Measurements from ENCODE around the gene PGLYRP4.
"Not testable (repeated sequence)": the region's sequence is repeated elsewhere in the genome, so short reads cannot be mapped to it uniquely, and the experiment has no call there.

The PGLYRP4 gene

DNA sequence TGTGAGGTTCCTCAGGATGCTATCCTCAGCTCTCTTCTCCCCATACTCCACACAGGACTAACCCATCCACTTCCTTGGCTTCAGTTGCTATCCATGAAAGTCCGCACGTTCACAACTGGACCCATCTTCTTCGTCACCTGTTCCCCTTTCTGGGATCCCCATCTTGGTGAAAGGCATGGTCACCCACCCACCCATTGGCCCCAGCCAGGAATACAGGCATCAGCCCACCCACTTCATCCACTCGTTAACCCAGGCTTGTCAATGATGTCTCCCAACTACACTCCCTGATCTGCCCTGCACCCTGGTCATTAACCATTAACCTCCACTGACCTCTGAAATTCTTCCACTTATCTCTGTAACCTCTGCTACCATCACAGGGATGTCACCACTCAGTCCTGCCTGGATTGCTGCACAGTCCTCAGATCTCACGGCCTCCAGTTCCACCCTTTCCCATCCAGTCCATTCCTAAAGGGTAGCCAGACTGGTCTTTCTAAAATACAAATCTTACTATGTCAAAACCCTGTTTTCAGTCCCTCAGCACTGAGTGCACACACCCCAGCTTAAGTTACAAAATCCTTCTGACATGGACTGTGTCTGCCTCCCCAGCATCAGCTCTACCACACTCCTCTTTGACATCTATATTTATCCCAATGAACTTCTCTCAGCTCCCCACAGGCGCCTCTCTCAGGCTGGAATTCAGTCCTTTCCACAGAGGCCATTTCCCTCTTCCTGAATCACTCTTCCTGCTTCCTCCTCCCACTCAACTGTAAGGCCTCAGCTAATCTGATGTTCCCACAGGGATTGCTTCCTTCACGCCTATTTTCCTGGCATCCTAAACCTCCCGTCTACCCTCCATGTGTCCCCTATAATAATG is 10.4 kb downstream of the PGLYRP4 start:
- no peak for DNase-seq

DNA sequence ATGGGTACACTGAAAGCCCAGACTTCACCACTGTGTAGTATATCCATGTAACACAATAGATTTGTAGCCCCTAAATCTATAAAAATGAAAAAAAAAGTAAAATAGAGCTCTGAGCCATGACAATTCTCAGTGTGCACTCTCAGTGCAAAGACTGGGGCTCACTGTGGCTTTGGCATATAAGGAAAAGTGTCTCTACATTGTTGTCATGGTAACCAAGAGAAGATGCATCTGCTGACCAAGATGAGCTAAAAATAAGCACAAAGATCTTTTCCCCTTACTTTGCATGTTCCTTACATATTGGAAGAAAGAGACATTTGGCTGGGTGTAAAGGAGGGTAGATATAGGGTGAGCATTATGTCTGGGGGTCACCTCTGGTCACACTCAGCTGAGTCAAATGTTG is 12.0 kb downstream of the PGLYRP4 start:
- no peak for DNase-seq

DNA sequence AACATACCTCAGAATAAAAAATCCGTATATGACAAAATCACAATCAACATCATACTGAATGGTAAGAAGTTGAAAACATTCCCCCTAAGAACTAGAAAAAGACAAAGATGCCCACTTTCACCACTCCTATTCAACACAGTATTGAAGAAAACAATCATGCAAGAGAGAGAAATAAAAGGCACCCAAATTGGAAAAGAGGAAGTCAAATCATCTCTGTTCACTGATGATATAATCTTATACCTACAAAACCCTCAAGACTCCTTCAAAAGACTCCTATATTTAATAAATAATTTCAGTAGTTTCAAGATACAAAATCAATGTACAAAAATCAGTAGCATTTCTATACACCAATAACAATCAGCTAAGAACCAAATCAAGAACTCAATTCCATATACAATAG is 14.7 kb downstream of the PGLYRP4 start:
- DNase-seq, result no peak

DNA sequence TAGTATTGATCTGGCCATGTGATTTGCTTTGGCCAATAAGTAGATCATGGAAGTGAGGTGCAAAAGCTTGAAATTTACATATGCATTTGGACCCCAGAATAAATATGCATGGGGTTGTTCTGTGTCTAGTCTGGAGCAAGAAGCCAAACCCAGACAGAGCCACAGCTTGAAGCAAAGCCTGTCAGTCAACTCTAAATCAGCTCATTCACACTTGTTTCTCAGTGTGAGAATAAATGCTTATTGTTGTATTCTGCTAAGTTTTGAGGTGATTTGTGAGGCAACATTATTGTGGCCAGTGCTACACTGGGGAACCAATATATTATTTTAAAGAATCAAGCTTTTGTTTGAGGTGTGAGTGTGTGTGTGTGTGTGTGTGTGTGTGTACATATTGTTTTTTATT is 23.7 kb downstream of the PGLYRP4 start:
- DNase-seq, result peak in 1 of 2 donors; percentile 44

DNA sequence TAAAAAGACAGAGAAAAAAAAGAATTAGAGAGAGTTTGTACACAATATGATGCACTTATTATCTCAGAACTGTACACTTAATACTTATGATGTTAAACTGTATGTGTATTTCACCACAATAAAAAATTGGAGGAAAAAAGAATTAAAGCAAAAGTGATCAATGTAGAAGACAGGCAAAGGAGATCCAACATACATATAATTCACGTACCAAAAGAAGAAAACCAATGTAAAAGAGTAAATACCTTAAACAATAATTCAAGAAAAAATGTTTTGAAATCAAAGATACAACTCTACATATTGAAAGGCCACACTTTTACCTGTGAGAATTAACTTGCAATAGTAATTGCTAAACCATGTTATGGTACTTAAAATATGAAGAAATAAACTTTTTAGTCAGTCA is 26.1 kb downstream of the PGLYRP4 start:
- no peak for DNase-seq

DNA sequence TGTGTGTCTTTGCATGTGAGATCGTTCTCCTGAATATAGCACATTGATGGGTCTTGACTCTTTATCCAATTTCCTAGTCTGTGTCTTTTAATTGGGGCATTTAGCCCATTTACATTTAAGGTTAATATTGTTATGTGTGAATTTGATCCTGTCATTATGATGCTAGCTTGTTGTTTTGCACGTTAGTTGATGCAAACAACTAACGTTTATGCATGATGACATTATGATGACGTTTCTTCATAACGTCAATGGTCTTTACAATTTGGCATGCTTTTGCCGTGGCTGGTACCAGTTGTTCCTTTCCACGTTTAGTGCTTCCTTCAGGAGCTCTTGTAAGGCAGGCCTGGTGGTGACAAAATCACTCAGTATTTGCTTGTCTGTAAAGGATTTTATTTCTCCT is 30.5 kb downstream of the PGLYRP4 start:
- DNase-seq, result not testable (repeated sequence)

DNA sequence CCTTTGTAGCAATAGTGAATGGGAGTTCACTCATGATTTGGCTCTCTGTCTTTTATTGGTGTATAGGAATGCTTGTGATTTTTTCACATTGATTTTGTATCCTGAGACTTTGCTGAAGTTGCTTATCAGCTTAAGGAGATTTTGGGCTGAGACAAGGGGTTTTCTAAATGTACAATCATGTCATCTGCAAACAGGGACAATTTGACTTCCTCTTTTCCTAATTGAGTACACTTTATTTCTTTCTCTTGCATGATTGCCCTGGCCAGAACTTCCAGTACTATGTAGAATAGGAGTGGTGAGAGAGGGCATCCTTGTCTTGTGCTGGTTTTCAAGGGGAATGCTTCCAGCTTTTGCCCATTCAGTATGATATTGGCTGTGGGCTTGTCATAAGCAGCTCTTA is 32.6 kb downstream of the PGLYRP4 start:
- not testable (repeated sequence) for DNase-seq

DNA sequence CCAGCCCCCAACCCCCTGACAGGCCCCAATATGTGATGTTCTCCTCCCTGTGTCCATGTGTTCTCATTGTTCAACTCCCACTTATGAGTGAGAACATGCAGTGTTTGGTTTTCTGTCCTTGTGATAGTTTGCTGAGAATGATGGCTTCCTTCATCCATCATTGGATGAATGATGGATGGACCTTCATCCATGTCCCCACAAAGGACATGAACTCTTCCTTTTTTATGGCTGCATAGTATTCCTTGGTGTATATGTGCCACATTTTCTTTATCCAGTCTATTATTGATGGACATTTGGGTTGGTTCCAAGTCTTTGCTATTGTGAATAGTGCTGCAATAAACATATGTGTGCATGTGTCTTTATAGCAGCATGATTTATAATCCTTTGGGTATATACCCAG is 34.3 kb downstream of the PGLYRP4 start:
- not testable (repeated sequence) for DNase-seq

DNA sequence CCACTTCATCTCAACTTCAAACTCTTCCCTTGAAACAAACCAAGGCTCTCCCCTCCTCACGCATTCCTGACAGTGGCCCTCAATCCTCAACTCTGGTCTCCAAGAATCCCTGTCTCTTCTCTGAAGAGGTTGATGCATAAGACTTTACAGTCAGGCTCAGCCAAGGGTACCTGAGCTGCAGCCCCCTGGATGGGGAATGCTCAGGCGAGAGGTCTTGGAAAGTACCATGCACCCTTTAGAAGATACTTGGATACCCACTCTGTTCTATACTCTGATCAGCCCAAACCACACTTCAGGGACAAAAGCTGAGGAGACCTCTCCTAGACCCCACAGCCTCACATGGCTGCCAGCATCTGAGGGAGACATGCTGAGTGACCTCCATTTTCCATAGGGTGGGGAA is 35.4 kb downstream of the PGLYRP4 start:
- DNase-seq, result no peak

DNA sequence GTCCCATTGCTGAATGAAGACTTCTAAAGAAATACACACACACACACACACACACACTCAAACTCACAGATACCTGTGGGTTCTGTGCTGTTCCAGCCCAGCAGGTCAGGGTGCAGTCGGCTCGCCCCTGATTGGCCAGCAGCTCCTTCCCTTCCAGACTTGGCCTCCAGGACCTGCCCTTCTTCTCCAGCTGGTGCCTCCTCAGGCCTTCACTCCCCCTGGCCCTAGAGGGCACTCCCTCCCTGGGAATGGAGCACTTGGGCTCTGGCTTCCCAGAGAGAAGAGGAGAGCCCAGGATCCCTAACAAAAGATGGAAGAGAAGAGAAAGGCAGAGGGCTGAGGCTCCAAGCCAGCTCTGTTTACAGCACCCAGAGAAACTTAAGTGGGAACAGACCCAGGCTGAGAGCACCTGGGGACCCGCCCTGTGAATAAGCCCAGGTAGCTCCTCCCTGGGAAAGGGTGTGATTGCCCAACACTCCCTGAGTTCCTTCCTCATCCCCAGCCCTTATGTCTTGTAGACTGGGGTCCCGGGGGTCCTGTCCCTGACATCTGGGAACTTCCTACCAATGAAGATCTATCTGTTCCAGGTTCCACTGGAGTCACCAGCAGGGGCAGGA is 36.0 kb downstream of the PGLYRP4 start, which contains the start of gene PGLYRP3:
TSS of gene PGLYRP3 (minus strand) at position 383 of the 617 bp plus-strand sequence. CDS start 2,287 bp downstream, outside the sequence.
- DNase-seq, result no peak

DNA sequence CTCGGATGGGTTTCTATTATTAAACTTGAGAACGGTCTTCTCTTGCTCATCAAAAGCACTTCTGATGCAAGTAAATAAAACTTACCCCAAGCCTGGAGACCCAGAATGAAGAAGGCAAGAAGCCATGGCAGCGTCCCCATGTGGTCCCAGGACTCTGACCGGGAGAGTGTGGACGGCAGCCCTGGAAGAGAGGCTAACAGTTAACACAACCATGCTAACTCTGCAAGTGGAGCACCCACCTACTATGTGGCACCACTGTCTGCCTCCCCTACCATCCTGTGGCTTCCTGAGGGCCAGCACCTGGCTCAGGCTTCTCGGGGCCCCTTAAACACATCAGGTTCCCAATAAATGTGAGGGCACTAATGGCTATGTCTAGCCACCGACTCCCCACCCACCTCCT is 38.1 kb downstream of the PGLYRP4 start:
- no peak for DNase-seq

DNA sequence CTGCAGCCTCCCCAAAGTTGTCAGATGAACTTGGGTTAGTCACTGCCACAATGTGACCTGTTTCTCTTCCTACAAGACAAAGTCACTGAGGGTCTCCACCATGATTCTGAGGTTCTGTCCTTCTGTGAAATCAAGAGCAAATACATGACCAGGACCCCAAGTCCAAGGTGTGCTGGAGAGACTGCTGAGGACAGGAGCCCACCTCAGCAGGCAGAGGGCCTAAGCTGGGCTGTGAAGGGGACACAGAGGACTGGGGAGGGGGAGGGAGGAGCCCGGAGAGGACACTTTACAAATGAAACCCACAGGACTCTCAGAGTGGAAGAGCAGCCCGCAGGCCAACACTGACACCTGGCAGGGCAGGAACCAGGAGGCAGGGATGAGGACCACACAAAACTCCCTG is 39.2 kb downstream of the PGLYRP4 start:
- no peak for DNase-seq

DNA sequence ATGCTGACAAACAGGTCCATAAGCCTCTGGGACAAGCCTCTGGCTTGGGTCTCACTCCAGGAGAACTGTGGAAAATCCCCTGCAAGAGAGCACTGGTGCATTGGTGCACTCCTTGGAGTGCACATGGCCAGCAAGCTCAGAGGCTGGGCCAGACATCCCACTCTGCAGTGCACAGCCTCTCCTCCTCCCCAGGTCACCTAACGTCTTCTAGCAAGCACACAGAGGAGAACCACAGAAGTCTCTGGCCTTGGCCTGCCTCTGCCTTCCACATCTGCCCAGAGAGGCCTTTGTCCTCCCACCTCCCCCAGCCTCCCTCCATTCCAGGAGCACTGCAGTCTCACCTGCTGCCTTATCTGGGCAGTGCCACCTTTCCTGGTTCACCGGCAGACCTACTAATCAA is 40.1 kb downstream of the PGLYRP4 start:
- no peak for DNase-seq

DNA sequence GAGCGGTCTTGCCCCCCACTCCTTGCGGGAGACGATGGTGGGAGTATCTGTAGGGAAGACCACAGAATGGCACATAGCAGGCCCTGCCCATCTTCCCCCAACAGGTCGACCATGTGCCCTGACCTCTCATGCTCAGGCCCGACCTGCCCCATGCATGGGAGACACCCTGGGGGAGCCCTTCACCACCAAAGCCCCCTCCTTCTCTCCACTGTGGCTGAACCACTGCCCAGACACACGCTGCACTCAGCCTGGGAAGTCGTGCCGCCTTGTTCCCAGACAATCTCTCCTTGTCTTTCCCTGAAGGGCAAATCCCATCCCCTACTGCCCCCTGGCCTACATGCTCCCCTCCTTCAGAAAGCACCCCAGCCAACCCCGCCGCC is 41.4 kb downstream of the PGLYRP4 start:
- no peak for DNase-seq

DNA sequence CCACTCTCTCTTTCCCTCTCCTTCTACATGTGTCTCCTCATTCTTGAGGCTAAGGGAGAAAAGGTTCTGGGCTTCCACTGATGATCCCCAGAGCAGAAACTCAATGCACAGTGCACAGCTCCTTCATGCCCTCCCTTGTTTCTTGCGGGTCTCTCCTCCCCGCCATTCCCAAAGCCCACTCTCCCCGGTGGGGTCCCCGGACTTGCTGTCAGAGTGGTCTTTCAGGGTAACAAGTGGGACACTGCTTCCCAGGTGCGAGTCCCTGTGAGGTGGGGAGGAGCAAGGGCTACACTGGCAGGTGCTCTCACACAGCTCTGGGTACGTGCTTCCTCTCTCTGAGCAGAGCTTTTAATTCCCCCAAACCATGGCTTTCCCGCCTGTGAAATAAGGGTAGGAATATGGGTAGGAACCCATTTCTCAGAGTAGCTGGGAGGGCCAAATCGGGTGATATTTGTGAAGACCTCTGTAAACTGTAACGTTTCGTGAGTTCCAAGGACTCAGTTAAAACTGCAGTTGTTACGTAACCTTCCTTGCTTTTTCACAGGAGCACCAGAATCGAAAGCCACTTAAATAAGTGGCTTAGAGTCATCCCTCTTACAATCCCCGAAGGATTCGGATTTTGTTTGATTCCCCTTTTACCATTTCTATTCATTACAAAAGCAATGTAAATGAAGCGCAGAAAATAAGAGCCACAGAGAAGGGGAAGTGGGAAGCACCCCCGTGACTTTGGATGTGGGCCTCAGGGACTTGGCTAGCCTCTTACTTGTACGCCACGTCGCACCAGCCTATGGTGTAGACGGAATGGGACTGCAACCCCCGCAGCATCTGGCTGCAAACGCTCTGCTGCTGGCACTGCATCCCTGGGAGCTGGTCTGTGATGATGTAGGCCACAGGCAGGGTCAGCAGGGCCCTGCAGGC is 42.1 kb downstream of the PGLYRP4 start:
- DNase-seq, result no peak

DNA sequence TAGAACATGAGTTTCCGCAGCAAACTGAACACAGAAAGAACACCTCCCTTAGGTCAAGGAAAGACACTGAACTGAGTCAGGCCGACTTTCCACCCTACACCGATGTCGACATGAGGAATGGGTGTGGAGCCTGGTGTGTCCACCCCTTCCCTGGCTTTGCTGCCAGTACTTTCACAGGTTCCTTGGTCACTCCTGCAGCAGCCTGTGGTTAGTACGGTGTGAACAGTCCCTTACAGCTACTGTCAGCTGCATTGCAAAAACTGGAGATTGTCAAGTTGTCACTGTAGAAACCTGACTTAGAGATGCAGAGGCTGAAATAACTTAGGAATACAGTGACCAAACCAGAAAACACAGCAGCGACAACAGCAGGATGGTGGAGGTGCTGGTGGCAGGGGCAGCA is 43.0 kb downstream of the PGLYRP4 start:
- no peak for DNase-seq

DNA sequence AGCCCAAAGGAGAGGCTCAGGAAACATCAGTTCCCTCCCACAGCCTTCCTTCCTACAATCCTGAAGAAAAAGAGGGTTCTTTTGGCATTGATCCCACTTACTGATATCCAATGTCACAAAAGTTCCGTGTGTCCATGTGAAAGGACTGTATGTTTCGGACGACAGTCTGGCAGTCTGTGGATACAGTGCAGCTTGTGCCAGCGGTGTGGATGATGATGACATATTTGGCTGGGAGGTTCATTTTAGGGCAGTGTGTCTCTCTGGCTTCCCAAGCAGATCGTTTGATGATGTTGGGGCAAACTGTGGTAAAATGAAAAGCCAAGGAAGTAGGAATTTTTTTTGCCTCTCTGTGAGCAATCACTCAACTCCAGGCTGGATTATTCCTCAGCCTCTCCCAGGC is 46.3 kb downstream of the PGLYRP4 start:
- no peak for DNase-seq

DNA sequence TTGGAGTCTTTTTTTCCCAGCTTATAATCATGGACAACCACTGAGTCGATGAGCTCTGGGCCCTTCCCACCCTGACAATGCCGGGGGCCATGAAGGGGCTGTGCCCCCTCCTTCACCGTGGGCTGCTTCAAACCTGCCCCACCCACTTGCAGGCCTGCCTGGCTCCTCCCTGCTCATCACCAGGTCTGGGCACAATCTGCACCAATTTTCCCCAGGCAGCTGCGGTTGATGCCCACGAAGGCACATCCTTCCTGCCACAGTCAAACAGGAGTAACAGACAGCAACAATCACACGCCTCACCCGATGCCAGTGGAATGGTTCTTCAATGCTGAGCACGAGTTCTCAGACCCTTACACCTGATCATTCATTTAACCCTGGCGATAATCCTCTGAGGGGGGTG is 54.8 kb downstream of the PGLYRP4 start:
- no peak for DNase-seq

DNA sequence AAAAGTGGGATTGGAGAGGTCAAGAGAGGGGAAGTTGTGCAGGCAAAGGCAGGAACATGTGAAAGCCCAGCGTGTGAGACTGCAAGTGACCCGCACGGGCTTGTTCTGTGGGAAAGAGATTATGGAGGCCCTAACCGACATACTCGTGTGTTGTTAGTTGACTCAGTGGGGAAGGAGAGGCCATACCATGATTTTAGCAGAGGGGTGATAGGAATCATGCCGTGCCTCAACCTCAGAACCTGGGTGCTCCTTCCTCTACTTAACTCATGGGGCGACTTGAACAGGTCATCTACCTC is 55.2 kb downstream of the PGLYRP4 start:
- DNase-seq, result no peak

DNA sequence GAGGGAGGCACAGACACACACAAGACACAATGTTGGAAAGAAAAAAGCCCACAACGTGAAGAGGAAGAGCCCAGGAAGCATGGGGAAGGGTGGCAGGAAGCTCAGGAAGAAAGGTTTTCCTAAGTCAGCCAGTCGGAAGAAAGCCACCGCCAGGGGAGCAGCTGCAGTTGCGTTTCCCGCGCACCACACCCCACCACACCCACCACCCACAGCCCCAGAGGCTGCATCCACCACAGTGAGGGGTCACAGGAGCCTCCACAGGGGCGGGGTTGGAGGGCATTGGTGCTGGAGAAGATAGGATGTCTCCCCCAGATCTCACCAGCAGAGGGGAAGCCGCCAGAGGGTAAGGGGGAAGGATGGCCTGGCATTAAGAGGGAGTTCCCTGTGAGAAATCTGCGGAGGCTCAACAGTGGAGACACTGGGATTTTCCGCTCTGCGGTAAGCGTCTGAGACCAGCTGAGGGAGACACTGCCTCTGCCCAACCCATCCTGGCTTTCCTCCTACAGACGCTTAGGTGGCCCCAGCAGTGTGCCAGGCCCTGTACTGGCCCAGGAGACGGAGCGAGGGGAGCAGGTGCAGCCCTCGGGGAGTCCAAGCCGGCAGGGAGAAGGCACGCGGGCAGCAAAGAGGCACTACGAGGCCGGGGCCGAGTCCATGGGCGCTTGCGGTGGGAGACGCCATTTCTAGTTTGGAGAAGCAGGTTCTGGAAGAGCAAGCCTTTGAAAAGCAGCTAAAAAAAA is 55.7 kb downstream of the PGLYRP4 start:
- DNase-seq, result no peak

DNA sequence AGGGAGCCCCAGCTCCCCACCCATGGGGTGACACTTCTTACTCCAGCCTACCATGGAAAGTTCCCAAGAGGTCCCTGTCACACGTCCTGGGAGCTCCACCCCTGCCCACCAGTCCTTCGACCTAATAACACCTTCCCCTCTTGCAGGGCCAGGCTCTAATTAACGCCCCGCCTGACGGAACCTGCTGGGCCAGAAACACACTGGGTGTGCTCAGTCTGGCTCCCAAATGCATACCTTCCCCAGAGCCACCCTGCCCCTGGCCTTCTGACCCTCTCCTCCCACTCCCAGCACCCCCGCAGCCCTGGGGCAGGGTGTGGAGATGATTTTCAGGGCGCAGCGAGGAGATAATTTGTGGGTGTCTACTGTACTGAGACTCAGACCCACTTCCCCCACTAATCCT is 56.5 kb downstream of the PGLYRP4 start:
- DNase-seq, result no peak

DNA sequence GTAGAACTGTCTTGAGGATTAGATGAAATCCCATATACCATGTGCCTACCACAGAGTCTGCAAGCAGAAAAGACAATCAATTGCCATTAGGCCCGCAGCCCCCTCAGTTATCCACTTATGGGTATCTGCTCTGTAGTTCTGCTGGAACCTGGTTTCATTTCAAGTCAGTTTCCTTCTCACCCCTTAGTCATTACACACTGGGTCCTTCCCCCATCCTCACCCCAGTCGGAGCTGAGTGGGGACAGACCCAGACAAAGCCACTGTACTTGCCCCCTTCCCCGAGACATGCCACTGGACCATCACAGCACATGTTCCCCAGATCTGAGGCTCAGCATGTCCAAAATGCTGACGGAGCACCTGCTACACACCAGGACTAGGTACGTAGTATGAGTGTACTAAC is 57.1 kb downstream of the PGLYRP4 start:
- DNase-seq, result no peak

Data from hippocampal formation (tissue), 2 donors.